ENCODE measurements around the gene GRK6. TPM values are rescaled to one million over a fixed set of nuclear protein-coding genes. Genes with fewer than 3 reads are reported as not detected.
"Not testable (repeated sequence)": the region's sequence is repeated elsewhere in the genome, so short reads cannot be mapped to it uniquely, and the experiment has no call there.

GRK6 gene
- total RNA-seq, 2 experiments from 2014 or later: 186 to 192 TPM

- H3K9me3 Mint-ChIP-seq: no peaks in the 10 kb centered on the region
- H3K27me3 Mint-ChIP-seq: no peaks in the 10 kb centered on the region
- Histone ChIP-seq H3K4me1 (ENCODE audit: insufficient read depth, low read length) (peaks cover 29% of the 10 kb centered on the region), H3K4me3 (ENCODE audit: low read length) (no peak overlapping the region), H3K27ac (ENCODE audit: low read depth in 1 of 2, low read length in 2 of 2) (no peak overlapping the region), H3K36me3 (ENCODE audit: insufficient read depth, low read length) (no peaks in the 10 kb centered on the region), H3K27me3 (ENCODE audit: control insufficient read depth in 1 of 2, insufficient read depth in 2 of 2, low read length in 2 of 2) (no peaks in the 10 kb centered on the region), H3K9me3 (ENCODE audit: control insufficient read depth in 1 of 2, insufficient read depth in 1 of 2, low read length in 2 of 2) (no peaks in the 10 kb centered on the region)
- H3K36me3 Mint-ChIP-seq (ENCODE audit: low read depth): no peaks in the 10 kb centered on the region
- no peak overlapping the region for H3K27ac Mint-ChIP-seq
- DNase-seq (no peak), ATAC-seq (ENCODE audit: poor library complexity) (no peak)
- ChIA-PET POLR2A (interaction anchor here (0.7 kb wide), 1 partner anchor 28 kb away, joined by 3 read pairs; no protein-coding TSS in a partner anchor), CTCF (no interaction called here)
- TF ChIP-seq, protein P1, sequence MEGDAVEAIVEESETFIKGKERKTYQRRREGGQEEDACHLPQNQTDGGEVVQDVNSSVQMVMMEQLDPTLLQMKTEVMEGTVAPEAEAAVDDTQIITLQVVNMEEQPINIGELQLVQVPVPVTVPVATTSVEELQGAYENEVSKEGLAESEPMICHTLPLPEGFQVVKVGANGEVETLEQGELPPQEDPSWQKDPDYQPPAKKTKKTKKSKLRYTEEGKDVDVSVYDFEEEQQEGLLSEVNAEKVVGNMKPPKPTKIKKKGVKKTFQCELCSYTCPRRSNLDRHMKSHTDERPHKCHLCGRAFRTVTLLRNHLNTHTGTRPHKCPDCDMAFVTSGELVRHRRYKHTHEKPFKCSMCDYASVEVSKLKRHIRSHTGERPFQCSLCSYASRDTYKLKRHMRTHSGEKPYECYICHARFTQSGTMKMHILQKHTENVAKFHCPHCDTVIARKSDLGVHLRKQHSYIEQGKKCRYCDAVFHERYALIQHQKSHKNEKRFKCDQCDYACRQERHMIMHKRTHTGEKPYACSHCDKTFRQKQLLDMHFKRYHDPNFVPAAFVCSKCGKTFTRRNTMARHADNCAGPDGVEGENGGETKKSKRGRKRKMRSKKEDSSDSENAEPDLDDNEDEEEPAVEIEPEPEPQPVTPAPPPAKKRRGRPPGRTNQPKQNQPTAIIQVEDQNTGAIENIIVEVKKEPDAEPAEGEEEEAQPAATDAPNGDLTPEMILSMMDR (IDR thresholded peaks at IDR 0.05): no peak
- peaks cover 17% of the 10 kb centered on the region for H3K4me1 Mint-ChIP-seq (ENCODE audit: low read depth)
- intact Hi-C loops (cut with DNase I, micrococcal nuclease): no loop called here
- no peak overlapping the region for H3K4me3 Mint-ChIP-seq
Measured at GRCh38 chr5:177419046-177419445, 7.4 kb upstream of the GRK6 start.

DNA sequence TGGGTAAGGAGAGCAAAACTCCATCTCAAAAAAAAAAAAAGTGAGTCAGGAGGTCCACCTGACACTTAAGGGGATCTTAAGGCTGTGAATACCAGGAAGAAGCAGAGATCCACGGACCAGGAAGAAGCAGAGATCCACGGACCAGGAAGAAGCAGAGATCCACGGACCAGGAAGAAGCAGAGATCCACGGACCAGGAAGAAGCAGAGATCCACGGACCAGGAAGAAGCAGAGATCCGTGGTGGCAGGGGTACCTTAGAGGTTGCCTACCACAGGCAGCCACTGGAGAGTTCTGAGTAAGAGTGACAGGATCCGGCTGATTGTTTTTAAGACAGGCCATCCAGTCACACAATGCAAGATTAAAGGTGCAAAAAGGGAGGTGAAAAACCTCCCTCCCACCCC, 6.0 kb upstream of the GRK6 start:
- ATAC-seq (ENCODE audit: poor library complexity); H3K9me3 ChIP-seq (ENCODE audit: control insufficient read depth in 1 of 2, insufficient read depth in 1 of 2, low read length in 2 of 2); H3K27ac Mint-ChIP-seq; POLR2A ChIA-PET; DNase-seq; H3K4me3 ChIP-seq (ENCODE audit: low read length); H3K27me3 ChIP-seq (ENCODE audit: control insufficient read depth in 1 of 2, insufficient read depth in 2 of 2, low read length in 2 of 2); H3K36me3 Mint-ChIP-seq (ENCODE audit: low read depth); H3K36me3 ChIP-seq (ENCODE audit: insufficient read depth, low read length); H3K4me3 Mint-ChIP-seq; H3K9me3 Mint-ChIP-seq; H3K27me3 Mint-ChIP-seq; intact Hi-C loops (cut with DNase I, micrococcal nuclease); H3K27ac ChIP-seq (ENCODE audit: low read depth in 1 of 2, low read length in 2 of 2): not testable (repeated sequence)
- peaks cover 27% of the 10 kb centered on the region for H3K4me1 ChIP-seq (ENCODE audit: insufficient read depth, low read length)
- CTCF ChIA-PET: interaction anchor here (0.6 to 3.0 kb wide), 2 partner anchors 17 to 168 kb away, joined by 3 to 12 read pairs; no protein-coding TSS in a partner anchor
- H3K4me1 Mint-ChIP-seq (ENCODE audit: low read depth): peaks cover 16% of the 10 kb centered on the region

GRCh38 chr5:177421062-177421798, 5.2 kb upstream of the GRK6 start:
- H3K4me3 Mint-ChIP-seq: no peak overlapping the region
- ATAC-seq (ENCODE audit: poor library complexity) (no peak), DNase-seq (no peak)
- H3K27me3 Mint-ChIP-seq: no peaks in the 10 kb centered on the region
- H3K4me1 Mint-ChIP-seq (ENCODE audit: low read depth): peaks cover 21% of the 10 kb centered on the region
- H3K36me3 ChIP-seq (ENCODE audit: insufficient read depth, low read length): no peaks in the 10 kb centered on the region
- H3K4me1 ChIP-seq (ENCODE audit: insufficient read depth, low read length): peaks cover 29% of the 10 kb centered on the region
- peaks cover 3% of the 10 kb centered on the region for H3K36me3 Mint-ChIP-seq (ENCODE audit: low read depth)
- CTCF ChIA-PET: interaction anchor here (3.0 kb wide), 1 partner anchor 18 kb away, joined by 12 read pairs; no protein-coding TSS in a partner anchor
- TF ChIP-seq, protein P1 (IDR thresholded peaks at IDR 0.05): no peak
- no peaks in the 10 kb centered on the region for H3K27me3 ChIP-seq (ENCODE audit: control insufficient read depth in 1 of 2, insufficient read depth in 2 of 2, low read length in 2 of 2)
- no peak overlapping the region for H3K4me3 ChIP-seq (ENCODE audit: low read length)
- H3K9me3 Mint-ChIP-seq: no peaks in the 10 kb centered on the region
- POLR2A ChIA-PET: interaction anchor here (1.0 to 1.8 kb wide), 2 partner anchors 11 to 29 kb away, joined by 3 to 5 read pairs; no protein-coding TSS in a partner anchor
- H3K27ac ChIP-seq (ENCODE audit: low read depth in 1 of 2, low read length in 2 of 2): no peak overlapping the region
- H3K9me3 ChIP-seq (ENCODE audit: control insufficient read depth in 1 of 2, insufficient read depth in 1 of 2, low read length in 2 of 2): no peaks in the 10 kb centered on the region
- H3K27ac Mint-ChIP-seq: no peak overlapping the region
- intact Hi-C loops (cut with DNase I, micrococcal nuclease): loop anchor here in 1 of 2 experiments (1.0 kb wide), 1 partner anchor 11 kb away; no protein-coding TSS in a partner anchor

All from CD4-positive, alpha-beta T cell (primary cell).